ENCODE results near the gene TRAF4.

TRAF4 gene

GRCh38 chr17:28705728-28706334, 38.0 kb upstream of the TRAF4 start:
- TF ChIP-seq SIN3A (IDR thresholded peaks at IDR 0.05; ENCODE audit: borderline replicate concordance, insufficient read depth, low read length) = no peak
- TF ChIP-seq POLR2AphosphoS5 (IDR thresholded peaks at IDR 0.05; ENCODE audit: low read depth, low read length) = no peak
- TF ChIP-seq FOXP2 (optimal IDR thresholded peaks at IDR 0.05; ENCODE audit: borderline replicate concordance, extremely low read depth, extremely low read length, insufficient read depth) = no peak
- no peak for TF ChIP-seq REST (IDR thresholded peaks at IDR 0.05; ENCODE audit: insufficient read depth in 1 of 2, low read depth in 2 of 2, low read length in 2 of 2)
- no peak for TF ChIP-seq TAF1 (IDR thresholded peaks at IDR 0.05; ENCODE audit: borderline replicate concordance, insufficient read depth, low read length)

DNA sequence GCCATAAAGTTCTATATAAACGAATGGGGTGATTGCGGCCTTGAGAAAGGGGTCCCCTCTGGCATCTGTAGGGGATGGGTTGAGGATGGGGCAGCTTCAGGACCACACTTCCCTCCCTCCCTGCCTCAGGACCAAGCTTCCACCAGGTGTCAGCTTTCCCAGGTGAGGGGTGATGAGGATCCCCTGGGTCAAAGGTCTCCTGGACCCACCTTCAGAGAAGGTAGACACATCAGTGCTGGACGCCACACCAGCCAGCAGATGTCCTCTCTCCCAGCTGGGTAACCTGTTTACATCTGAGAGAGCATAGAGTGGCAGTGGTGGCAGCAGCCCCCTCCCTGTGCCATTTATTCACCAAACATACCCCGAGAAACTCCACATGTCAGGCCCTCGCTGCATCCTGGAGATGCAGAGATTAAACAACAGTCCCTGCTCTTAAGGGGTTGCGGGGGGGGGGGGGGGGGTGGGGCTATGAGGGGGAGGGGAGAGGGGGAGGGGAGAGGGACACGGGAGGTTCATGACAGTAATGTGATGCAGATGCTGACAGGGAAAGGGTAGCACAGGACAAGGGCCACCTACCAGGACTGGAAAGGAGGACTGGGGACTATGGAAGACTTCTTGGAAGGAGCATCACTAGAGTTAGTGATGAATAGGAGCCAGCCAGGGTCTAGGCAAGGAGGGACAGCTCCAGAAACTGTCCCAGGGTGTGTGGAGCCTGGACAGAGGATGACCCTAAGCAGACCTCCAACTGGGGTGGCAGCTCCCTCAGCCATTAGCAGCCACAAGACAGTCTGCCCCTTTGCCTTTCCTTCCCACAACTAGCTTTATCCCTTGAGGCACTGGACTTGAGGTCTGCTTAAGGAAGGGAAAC, 37.1 kb upstream of the TRAF4 start:
- TF ChIP-seq TAF1 (IDR thresholded peaks at IDR 0.05; ENCODE audit: borderline replicate concordance, insufficient read depth, low read length) (no peak), FOXP2 (optimal IDR thresholded peaks at IDR 0.05; ENCODE audit: borderline replicate concordance, extremely low read depth, extremely low read length, insufficient read depth) (no peak), SIN3A (IDR thresholded peaks at IDR 0.05; ENCODE audit: borderline replicate concordance, insufficient read depth, low read length) (no peak), POLR2AphosphoS5 (IDR thresholded peaks at IDR 0.05; ENCODE audit: low read depth, low read length) (no peak), REST (IDR thresholded peaks at IDR 0.05; ENCODE audit: insufficient read depth in 1 of 2, low read depth in 2 of 2, low read length in 2 of 2) (no peak)

GRCh38 chr17:28707339-28707720, 36.5 kb upstream of the TRAF4 start:
- TF ChIP-seq POLR2AphosphoS5 (IDR thresholded peaks at IDR 0.05; ENCODE audit: low read depth, low read length) (no peak), SIN3A (IDR thresholded peaks at IDR 0.05; ENCODE audit: borderline replicate concordance, insufficient read depth, low read length) (no peak), FOXP2 (optimal IDR thresholded peaks at IDR 0.05; ENCODE audit: borderline replicate concordance, extremely low read depth, extremely low read length, insufficient read depth) (no peak), TAF1 (IDR thresholded peaks at IDR 0.05; ENCODE audit: borderline replicate concordance, insufficient read depth, low read length) (no peak), REST (IDR thresholded peaks at IDR 0.05; ENCODE audit: insufficient read depth in 1 of 2, low read depth in 2 of 2, low read length in 2 of 2) (no peak)

DNA sequence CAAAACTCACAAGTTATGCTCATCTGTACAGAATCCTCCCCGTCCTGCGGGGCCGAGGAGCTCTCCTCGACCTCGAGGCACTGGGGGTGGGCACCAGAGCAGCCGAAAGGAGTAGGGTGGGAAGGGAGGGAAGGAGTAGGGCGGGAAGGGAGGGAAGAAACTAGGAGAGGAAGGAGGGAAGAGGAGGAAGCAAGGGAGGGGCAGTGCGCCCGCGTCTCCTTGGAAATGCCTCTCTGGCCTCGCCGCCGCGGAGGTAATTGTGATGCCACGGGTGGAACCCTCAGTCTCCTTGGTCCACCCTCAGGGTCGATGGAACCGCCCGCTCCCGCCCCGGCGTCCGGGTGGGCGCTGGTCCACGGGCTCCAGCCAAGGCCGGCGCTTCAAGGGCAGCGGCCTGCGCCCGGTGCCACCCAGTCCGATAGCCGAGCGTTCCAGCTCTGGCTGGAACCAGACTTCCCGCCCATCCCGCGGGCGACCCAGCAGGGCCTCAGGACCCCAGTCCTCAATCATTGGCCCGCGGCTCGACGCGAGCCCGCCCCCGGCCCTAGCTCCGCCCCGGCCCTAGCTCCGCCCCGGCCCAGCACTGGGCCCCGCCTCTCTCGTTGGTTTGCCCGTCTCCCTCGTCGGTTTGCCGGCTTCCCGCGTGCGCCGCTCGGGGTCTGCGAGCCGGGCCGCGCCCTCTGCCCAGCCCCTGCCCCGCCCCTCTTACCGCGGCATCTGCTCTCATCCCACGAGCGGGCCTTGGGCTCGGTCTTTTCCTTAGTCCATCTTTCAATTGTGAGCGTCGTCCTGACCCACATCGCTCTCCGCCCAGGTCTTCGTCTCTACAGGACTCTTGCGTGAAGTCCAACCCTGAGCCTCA, 32.7 kb upstream of the TRAF4 start:
- TF ChIP-seq POLR2AphosphoS5 (IDR thresholded peaks at IDR 0.05; ENCODE audit: low read depth, low read length) (peak; percentile 98), REST (IDR thresholded peaks at IDR 0.05; ENCODE audit: insufficient read depth in 1 of 2, low read depth in 2 of 2, low read length in 2 of 2) (no peak), TAF1 (IDR thresholded peaks at IDR 0.05; ENCODE audit: borderline replicate concordance, insufficient read depth, low read length) (0 out of 2 replicates have a peak, but pooled peaks have one; percentile 40)

Data from PFSK-1 (cell line).